CD4-positive, alpha-beta T cell treated with Interleukin-2 at 100 ng/mL for 4 hours (primary cell): ENCODE results near the gene PREB.

Source experiments
- DNase-seq: peaks from one replicate; pipeline ENCODE4 v3.0.0-alpha.2; 2020; ENCODE audit warnings: low spot score

The PREB gene

DNA sequence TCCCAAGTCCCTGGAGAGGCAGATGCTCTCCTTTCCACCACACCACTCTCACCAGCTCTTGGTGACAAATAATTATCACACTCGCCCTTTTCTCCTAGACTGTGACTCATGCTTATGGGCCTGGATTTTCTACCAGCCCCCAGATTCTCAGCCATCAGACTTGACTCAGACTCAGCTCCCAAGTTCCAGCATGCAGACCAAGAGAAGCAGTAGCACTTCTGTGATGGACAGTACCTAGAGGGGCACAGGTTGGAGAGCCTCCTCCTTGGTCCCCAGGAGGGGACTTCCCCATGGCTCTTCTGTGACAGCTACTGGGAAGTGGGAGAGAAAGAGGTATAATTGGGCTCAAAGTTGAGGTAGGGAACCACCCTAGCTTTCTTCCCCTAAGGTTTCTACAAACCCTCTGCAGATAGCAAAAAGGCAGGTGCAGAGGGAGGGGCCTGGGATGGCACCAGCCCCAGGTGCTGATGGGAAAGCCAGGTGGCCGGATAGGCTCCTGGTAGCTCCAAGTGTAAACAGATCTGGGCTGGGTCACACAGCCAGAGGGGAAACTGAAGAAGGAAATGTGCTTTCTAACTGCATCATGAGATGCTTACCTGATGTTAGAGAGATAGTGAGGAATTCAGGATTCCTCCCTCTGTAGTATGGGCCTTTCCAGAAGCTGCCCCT, 18.5 kb upstream of the PREB start:
- no peak for DNase-seq

DNA sequence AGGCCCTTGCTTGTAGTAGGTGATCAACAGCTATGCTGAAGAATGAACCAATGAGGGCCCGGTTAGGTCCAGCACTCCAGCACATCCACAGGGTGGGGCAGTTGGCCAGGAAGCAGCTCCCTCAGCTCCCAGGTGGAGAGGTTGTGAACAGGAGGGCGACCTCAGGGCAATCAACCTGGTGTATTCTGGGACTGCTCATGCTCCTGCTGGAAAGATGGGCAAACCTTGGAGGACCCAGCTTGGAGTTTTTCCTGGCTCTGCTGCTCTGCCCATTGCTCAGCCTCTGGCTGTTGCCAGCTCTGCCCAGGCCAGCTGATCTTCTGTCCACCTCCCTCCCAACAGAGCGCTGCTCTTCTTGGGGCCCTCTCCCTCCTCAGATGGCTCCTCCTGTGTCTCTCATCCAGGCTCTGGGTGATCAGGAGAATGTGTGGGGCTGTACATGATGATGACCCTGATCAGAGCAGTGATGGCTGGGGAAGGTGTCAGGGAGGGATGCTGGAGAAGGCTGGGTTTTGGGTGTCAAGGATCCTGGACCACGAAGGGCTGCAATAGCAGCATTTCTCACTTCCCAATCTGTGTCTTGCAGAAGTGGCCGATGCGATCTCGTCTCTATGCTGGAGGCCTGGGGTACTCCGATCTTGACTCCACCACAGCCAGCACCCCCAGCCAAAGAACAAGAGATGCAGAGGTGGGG, 17.8 kb upstream of the PREB start:
- DNase-seq, result no peak

DNA sequence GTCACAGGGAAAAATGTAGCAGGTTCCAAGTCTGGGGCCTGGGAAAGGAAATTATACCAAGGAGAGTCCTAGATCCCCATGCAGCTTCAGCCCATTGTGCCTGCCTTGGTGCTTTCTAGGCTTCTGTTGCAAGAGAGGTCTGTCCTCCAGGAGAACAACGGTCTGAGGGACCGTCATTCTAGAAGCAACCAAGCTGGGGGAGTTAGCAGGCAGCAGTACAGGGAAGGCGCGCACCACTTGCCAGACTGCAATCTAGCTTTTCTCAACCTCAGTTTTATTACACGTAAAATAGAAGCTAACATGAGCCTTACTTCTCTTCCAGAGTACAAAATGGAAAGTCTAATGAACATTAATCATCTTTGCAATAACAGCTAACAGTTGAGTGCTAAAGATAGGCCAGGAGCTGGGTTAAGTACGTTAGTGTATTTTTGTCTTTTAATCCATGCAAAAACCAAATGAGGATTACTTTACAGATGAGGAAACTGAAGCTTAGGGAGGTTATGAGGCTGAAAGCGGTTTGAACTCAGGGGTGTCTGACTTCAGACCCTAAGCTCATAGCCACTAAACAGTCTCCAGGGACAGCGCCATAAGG, 16.3 kb upstream of the PREB start:
- no peak for DNase-seq

DNA sequence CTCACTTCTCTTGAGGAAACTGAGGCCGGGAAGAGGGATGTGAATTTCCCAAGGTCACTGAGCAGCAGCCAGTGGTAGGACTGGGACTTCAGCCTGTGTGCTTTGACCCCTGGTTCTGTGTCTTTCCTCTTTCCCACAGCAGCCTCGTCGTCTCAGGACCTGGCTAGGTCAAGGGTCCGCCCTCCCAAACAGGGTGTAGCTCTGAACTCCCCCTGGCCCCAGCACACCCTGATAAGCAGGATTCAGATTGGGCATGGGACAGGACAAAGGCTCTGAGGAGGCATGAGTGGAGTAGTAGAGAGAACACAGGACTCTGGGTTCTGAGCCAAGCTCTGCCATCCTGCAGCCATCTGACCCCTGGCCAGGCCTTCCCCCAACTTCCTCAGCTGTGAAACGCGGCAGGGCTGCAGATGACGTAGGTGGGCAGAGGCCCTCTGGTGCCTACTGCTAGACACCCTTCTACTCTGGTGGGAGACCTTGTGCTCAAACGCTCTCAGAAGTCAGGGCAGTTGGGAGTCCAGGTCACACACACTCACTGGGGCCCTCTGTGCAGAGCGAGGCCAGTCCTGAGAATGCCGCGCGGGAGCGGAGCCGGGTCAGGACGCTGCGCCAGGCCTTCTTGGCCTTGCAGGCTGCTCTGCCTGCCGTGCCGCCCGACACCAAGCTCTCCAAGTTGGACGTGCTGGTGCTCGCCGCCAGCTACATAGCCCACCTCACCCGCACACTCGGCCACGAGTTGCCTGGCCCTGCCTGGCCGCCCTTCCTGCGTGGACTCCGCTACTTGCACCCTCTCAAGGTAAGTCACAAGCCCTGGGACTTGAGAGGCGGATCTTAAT, 15.4 kb upstream of the PREB start:
- no peak for DNase-seq

DNA sequence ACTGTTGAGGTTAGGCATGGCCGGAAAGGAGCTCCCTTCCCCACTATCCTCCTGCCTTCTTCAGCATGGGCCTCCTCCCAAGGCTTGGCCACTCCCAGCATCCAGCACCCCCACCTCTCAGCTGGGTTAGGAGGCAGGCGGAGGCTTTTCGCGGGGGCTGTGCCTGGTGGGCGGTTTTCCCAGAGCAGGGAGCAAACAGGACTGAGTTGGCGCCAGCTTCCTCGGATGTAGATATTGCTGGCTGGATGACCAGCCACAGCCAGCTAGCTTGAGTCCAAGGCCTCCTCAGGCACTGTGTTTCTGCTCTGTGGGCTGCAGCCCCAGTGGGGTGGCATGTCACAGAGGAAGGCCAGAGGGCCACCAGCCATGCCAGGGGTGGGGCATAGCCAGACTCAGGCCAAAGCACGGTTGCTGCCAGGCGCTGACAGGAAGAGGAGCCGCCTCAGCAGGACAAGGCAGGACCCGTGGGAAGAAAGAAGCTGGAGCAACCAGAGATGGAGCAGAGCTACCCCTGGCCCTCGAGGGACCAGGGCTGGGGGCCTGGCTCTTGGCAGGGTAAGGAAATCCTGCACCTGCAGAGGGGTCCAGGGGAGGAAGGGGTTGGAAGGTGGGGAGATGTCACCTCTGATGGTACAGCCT, 14.5 kb upstream of the PREB start, which contains the start of gene TCF23:
TCF23 (plus strand) TSS at position 204 of the 639 bp plus-strand sequence; CDS start at position 334, 130 bp downstream.
- DNase-seq, result no peak

DNA sequence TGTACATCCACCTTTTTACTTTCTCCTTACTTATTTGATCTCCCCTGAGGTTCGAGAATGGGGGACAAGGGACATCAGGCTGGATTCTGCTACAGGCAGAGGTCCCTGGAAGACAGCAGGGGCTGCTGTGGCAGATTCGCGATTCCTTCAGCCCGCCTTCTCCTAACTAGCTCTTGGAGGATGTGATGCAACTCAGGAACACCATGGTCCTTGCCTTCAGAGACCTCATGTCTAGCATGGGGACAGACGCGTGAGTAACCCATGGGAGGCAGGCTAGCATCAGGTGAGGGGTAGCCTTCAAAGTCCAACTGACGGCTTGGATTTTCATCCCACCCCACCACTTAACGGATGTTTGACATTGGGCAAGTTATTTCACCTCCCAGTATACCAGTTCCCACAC, 13.5 kb upstream of the PREB start:
- no peak for DNase-seq

DNA sequence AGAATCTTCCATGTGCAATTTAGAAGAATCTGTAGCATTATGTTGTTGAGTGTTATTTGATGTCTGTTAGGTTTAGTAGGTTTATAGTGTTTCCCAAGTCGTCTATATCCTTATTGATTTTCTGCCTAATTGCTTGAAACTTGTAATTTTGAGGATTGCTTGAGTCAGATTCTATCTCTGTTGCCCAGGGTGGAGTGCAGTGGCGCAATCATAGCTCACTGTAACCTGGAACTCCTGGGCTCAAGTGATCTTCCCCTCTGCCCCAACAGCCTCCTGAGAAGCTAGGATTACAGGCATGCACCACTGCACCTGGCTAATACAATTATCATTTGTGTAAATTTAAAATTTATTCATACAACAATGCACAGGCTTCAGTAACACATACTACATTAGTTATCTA, 11.2 kb upstream of the PREB start:
- no peak for DNase-seq

DNA sequence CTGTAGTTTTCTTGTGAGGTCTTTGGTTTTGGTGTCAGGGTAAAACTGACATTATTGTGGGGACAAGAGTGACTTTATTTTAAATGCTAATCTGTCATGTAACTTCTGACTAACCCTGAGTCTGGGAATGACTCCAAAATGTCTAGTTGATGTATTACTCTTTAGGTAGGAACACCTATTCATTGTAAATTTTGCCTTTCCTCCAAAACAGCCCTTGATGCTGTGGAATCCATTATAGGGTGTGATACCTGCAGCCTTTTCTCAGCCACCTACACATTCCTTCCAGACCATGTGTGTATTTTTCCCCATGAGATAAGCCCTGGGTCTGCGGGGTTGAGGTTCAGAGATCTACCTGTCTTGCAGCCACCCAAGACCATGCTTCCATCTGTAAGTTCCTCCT, 8.8 kb upstream of the PREB start:
- DNase-seq, result no peak

DNA sequence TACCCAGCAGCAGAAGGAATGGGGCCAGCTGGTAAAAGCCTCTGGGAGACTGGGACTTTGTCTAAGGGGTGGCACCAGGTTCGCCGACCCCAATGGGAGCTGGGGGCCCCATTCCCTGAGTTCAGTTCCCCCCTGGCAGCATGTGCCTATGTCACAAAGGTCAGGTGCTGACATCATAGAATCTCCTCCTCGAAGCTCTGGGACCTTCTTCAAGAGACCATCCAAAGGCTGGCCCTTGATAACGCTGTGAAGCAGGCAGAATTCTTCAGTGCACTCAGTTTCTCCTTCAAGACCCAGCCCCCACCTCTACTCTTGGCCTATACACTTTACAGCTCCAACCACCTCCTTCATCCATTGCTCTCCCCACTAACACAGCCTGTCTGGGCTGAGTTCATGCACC, 4.9 kb upstream of the PREB start, which contains the start of gene PRR30:
PRR30 (minus strand) TSS at position 101 of the 400 bp plus-strand sequence. CDS start 1,081 bp downstream, outside the sequence.
- no peak for DNase-seq

DNA sequence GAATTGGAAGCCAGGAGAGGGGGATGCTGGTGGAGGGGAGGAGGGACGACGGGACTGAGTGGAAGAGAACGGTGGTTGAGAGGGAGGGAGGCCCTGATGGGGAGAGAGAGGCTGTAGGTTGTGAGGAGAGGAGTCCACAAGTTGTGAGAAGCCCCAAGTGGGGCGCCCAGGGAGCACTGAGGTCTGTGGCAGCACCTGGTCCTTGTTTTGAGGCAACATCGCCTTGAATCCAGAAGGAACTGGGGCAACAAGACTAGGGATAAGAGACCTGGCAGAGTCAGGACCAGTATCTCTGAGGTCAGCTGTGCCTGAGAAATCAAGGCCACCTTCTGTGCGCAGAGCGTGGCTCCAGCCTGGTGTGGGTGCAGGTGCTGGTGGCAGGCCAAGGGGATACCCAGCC, 3.7 kb upstream of the PREB start:
- no peak for DNase-seq

DNA sequence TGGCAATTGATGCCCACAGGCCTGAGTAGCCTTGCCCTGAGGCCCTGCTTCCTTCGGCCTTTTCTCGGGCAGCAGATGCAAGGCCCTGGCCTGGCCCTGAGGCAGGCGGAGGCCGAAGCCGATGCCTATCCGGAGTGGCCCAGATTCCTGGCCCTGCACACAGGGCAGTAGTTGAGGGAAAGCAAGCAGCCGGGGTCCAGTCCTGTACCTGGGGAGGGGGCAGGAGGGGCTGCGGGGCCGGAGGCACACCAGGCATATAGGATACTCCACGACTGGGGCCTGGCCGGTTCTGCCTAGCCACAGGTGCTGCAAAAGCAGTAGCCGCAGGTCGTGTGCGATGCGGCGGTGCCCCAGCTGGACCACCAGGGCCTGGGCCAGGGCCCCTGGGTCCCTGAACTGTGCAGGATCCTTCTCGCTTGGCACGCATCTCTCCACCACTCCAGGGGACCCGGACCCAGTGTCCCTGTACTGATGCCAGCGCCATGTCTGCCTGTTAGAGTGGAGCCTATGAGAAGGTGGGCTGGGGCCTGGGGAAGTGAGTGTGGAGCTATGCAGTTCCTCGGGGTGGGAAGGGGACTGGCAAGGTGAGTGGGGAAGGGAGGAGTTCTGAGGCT, 3.0 kb upstream of the PREB start:
- DNase-seq, result no peak

DNA sequence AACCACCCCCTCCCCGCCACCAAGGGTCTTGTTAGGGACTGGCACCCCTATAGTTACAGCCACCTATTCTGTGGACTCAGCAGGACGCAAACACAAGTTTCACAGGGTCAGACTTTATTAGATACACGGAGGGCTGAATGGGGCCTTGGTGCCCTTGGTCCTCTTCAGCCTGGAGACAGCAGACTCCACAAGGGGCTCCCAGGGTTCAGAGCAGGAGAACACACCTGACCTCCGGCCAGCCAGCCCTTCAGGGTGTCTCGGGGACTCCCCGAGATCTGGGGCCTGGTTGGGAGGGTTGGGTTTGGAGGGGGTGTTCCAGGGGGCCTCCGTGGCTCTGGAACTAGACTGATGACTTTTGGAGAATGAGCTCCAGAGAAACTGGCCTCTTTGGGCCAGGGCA, 2.3 kb upstream of the PREB start:
- DNase-seq, result no peak

DNA sequence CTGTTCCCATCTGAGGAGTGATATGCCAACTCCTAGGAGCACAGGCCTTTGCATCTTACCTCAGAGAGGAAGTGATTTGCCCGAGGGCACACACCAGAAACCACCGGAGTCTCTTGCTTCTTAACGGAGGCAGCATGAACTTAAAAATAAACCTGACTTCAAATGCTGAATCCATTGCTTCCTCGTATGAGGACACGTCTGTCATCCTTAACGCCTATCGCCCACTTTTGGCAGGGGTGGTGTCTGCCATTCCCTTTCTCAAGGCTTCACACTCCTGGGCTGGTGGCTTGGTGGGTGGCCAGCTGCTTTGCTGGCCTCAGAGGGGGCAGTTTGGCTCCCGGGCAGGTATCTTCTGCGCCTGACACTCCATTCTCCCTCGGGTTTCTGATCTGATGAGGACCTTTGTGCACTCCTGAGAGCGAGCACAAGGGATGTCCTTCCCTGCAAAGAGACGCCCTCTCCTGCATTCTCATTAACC, 1.1 kb upstream of the PREB start:
- no peak for DNase-seq

DNA sequence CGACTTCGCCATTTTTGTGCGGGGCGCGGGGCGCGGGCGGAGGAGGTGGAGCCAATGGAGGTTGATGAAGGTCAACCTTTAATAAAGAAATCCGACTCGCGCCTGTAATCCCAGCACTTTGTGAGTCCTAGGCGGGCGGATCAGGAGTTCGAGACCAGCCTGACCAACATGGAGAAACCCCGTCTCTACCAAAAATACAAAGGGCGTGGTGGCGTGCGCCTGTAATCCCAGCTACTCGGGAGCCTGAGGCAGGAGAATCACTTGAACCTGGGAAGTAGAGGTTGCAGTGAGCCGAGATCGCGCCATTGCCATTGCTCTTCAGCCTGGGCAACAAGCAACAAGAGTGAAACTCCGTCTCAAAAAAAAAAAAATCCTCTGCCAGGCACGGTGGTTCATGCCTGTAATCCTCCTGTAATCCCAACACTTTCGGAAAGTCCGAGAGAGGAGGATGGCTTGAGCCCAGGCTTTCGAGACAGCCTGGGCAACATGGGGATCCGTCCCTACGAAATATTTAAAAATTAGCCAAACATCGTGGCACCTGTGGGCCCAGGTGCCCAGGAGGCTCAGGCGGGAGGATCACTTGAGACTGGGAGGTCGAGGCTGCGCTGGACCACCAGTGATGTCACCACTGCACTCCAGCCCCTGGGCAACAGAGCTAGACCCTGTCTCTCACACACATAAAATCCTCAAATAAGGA, 493 bp upstream of the PREB start:
- DNase-seq, result no peak

DNA sequence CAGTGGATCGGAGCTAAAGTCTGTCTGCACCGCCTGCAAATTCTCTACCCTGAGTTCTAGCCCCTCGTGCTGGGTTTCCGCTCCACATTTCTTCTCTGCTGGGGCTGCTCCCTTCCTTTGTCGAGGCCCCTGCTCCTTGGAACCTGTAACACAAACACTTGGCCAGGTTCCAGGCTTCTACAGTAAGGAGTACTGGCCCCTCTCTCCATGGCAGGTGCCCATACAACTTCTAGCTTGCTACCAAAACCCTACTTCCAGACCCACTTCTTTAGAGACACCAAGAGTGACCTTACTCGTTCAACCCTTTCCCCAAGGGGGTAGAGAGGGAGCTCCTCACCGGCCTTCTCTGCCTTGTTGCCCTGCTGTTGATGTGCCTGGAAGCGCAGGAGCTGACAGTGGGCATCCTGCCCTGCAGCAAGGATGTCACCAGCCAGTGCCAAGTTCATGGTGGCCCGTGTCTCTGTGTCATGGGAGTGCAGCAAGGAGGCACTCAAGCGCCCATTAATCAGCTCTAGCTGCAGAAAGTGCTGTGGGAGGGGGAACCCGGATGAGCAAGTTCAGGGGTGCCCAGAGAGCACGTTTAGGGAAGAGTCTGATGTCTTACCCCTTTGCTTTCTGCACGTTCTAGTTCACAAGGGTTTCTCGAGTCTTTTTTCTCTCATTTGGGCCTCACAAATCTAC, 1.1 kb downstream of the PREB start:
- DNase-seq, result no peak

DNA sequence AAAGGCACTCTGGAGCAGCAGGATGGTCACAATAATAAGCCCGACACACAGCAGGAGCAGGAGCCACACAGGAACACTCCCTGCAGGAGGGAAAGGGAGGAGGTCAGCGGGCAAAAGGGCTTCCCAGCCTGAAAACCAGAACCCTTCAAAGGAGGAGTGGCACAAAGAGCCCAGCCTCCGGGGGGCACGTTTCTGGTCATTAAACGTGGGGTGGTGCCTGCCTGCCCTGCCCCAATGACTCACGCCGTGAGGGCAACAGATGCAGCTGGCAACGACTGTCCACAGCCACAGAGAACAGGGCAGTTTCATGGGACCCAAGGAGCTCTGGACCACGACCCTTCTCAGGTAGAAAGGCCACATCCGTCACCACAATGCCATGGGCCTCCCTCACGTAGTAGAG, 3.0 kb downstream of the PREB start:
- no peak for DNase-seq

DNA sequence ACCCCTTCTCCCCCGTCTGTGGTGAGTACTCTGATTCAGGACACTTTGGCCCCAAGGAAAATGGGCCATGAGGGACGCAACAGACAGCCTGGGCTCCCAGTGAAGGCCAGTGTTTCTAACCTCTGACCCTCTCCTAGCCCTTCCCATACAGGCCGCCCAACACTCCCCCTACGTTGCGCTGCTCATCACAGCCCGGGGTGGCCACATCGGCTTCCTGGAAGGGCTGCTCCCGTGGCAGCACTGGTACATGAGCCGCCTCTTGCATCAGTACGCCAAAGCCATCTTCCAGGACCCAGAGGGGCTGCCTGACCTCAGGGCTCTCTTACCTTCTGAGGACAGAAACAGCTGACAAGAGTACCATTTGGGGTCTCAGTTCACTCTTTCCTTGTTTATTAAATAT, 4.0 kb downstream of the PREB start:
- DNase-seq, result no peak

DNA sequence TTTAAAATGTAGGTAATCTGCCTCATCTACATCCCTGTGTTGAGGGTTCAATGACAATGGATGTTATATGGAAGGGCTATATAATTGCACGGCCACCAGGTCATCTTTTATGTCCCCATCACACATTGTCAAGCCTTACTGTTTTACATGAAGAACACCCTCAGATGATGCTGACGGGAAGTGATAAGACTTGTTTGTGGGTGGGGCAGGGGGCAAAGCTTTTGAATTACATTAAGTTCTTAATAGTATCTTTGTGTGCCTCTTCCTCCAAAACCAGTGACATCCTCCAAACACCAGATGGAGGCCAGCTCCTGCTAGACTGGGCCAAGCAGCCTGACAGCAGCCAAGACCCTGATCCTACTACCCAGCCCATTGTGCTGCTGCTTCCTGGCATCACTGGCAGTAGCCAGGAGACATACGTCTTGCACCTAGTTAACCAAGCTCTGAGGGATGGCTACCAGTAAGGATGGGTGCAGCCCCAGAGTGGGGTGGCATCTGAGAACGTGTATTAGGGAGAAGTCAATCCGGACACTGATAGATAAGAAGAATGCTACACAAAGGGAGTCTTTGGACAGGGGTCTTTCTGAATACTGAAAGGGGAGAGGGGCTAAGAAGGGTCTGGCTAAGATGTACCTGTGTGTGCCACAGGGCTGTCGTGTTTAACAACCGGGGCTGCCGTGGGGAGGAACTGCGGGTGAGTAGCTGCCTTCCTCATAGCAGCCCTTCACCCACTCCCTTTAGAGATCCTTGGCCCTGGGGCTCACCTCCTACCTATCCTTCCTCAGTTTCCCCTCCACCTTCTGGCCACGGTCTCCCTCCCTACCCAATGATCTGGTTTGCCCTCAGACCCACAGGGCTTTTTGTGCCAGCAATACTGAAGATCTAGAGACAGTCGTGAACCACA, 5.5 kb downstream of the PREB start:
- DNase-seq, result no peak
